ENCODE measurements around the gene TEX22.

The TEX22 gene

DNA sequence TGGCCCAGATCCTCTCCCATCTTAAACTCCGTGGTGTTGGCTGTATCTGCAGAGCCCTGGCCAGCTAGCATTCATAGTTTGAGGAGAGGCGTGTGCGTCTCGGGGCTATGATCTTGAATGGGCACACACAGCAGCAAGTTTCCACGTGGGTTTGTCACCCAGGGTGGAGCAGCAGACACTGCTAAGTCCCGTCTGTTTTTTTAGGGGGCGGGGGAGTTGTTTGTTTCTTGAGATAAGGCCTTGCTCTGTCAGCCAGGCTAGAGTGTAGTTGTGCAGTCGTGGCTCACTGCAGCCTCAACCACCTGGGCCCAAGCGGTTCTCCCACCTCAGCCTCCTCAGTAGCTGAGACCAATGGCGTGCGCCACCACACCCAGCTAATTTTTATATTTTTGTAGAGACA is 20.1 kb upstream of the TEX22 start:
- no peaks in the 10 kb centered on the region for H3K79me2 ChIP-seq (ENCODE audit: low read length)
- H3K9me2 ChIP-seq (replicated peaks; ENCODE audit: insufficient read depth, low read length), result no peaks in the 10 kb centered on the region
- H3K4me3 ChIP-seq (ENCODE audit: low read length), result no peak overlapping the region
- no peaks in the 10 kb centered on the region for H3K36me3 ChIP-seq (replicated peaks; ENCODE audit: insufficient read depth, low read length)
- no peak overlapping the region for H3K9ac ChIP-seq (ENCODE audit: low read length)
- no peak for DNase-seq
- H3K27me3 ChIP-seq (replicated peaks; ENCODE audit: insufficient read depth, low read length), result no peaks in the 10 kb centered on the region
- H2AFZ ChIP-seq (ENCODE audit: low read length), result no peak overlapping the region
- no peaks in the 10 kb centered on the region for H3K9me3 ChIP-seq (replicated peaks; ENCODE audit: insufficient read depth, low read length)
- no peaks in the 10 kb centered on the region for H4K20me1 ChIP-seq (ENCODE audit: insufficient read depth, low read length)
- H3K4me2 ChIP-seq (ENCODE audit: low read depth, low read length), result no peak overlapping the region
- H3F3A ChIP-seq (ENCODE audit: insufficient read depth, low read length), result no peaks in the 10 kb centered on the region
- H3K27ac ChIP-seq (ENCODE audit: low read length), result no peak overlapping the region
- H3K4me1 ChIP-seq (ENCODE audit: low read length), result no peaks in the 10 kb centered on the region
- TF ChIP-seq, protein P1, sequence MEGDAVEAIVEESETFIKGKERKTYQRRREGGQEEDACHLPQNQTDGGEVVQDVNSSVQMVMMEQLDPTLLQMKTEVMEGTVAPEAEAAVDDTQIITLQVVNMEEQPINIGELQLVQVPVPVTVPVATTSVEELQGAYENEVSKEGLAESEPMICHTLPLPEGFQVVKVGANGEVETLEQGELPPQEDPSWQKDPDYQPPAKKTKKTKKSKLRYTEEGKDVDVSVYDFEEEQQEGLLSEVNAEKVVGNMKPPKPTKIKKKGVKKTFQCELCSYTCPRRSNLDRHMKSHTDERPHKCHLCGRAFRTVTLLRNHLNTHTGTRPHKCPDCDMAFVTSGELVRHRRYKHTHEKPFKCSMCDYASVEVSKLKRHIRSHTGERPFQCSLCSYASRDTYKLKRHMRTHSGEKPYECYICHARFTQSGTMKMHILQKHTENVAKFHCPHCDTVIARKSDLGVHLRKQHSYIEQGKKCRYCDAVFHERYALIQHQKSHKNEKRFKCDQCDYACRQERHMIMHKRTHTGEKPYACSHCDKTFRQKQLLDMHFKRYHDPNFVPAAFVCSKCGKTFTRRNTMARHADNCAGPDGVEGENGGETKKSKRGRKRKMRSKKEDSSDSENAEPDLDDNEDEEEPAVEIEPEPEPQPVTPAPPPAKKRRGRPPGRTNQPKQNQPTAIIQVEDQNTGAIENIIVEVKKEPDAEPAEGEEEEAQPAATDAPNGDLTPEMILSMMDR (IDR thresholded peaks at IDR 0.05; ENCODE audit: low read length), result no peak
- TF ChIP-seq EZH2phosphoT487 (IDR thresholded peaks at IDR 0.05; ENCODE audit: low read length) (no peak), EZH2 (optimal IDR thresholded peaks at IDR 0.05; ENCODE audit: low read depth, low read length) (no peak)

DNA sequence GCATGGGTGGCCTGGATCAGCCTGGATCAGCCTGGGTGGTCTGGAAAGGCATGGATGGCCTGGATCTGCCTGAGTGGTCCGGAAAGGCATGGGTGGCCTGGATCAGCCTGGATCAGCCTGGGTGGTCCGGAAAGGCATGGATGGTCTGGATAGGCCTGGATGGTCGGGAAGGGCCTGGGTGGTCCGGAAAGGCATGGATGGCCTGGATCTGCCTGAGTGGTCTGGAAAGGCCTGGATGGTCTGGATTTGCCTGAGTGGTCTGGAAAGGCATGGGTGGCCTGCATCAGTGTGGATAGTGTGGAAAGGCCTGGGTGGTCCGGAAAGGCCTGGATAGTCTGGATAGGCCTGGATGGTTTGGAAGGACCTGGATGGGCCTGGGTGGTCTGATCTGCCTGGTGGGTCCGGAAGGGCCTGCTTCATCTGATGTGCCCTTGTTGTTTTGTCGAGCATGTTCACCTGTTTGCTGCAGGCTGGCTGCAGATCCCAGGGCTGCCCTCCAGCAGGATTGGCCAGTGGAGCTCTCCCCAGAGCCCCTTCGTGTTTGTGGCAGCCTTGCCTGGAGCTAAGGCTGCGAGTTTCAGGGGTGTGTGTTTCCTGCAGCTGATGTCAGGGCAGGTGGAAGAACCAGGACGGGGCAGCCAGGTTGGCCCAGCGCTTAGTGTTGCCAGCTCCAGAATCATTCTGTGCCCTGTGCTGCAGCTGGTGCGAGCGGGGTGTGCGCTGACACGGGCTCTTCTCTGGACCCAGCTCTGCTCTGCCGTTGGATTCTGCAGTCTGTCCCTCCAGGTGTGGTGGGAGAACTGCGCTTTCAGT is 19.3 kb upstream of the TEX22 start:
- Histone ChIP-seq H3K4me2 (ENCODE audit: low read depth, low read length) (no peak overlapping the region), H3K9ac (ENCODE audit: low read length) (no peak overlapping the region), H4K20me1 (ENCODE audit: insufficient read depth, low read length) (no peaks in the 10 kb centered on the region), H3K4me3 (ENCODE audit: low read length) (no peak overlapping the region), H3K36me3 (replicated peaks; ENCODE audit: insufficient read depth, low read length) (no peaks in the 10 kb centered on the region), H3K79me2 (ENCODE audit: low read length) (no peaks in the 10 kb centered on the region), H3K9me2 (replicated peaks; ENCODE audit: insufficient read depth, low read length) (no peaks in the 10 kb centered on the region), H3K27ac (ENCODE audit: low read length) (no peak overlapping the region), H3K27me3 (replicated peaks; ENCODE audit: insufficient read depth, low read length) (no peaks in the 10 kb centered on the region), H3F3A (ENCODE audit: insufficient read depth, low read length) (no peaks in the 10 kb centered on the region), H3K9me3 (replicated peaks; ENCODE audit: insufficient read depth, low read length) (no peaks in the 10 kb centered on the region), H3K4me1 (ENCODE audit: low read length) (no peaks in the 10 kb centered on the region), H2AFZ (ENCODE audit: low read length) (no peak overlapping the region)
- no peak for DNase-seq
- TF ChIP-seq EZH2 (optimal IDR thresholded peaks at IDR 0.05; ENCODE audit: low read depth, low read length), result no peak
- TF ChIP-seq, protein P1 (IDR thresholded peaks at IDR 0.05; ENCODE audit: low read length), result no peak
- TF ChIP-seq EZH2phosphoT487 (IDR thresholded peaks at IDR 0.05; ENCODE audit: low read length), result no peak

DNA sequence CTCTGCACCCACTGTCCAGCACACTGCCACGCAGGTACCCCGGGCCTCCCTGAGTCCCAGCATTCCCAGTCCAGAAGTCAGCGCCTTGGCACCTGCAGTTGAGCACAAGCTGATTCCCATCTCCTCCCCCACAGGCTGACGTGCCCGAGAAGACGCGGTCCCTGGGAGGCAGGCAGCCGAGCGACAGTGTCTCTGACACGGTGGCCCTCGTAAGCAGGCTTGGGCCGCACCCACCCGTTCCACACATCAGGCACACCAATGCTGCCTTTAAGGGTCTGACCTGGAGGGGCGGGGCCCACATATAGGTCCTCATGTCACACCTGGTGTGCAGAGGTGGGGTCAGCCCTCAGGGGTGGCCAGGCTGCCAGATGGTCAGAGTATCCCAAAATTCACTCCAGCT is 18.4 kb upstream of the TEX22 start:
- no peak overlapping the region for H3K4me3 ChIP-seq (ENCODE audit: low read length)
- no peaks in the 10 kb centered on the region for H3K9me2 ChIP-seq (replicated peaks; ENCODE audit: insufficient read depth, low read length)
- no peaks in the 10 kb centered on the region for H3K79me2 ChIP-seq (ENCODE audit: low read length)
- no peaks in the 10 kb centered on the region for H4K20me1 ChIP-seq (ENCODE audit: insufficient read depth, low read length)
- no peak overlapping the region for H3K4me2 ChIP-seq (ENCODE audit: low read depth, low read length)
- H3K9ac ChIP-seq (ENCODE audit: low read length), result no peak overlapping the region
- TF ChIP-seq, protein P1 (IDR thresholded peaks at IDR 0.05; ENCODE audit: low read length), result no peak
- TF ChIP-seq EZH2 (optimal IDR thresholded peaks at IDR 0.05; ENCODE audit: low read depth, low read length) (no peak), EZH2phosphoT487 (IDR thresholded peaks at IDR 0.05; ENCODE audit: low read length) (no peak)
- no peak for DNase-seq
- H3K27me3 ChIP-seq (replicated peaks; ENCODE audit: insufficient read depth, low read length), result no peaks in the 10 kb centered on the region
- no peaks in the 10 kb centered on the region for H3K4me1 ChIP-seq (ENCODE audit: low read length)
- no peak overlapping the region for H2AFZ ChIP-seq (ENCODE audit: low read length)
- H3F3A ChIP-seq (ENCODE audit: insufficient read depth, low read length), result no peaks in the 10 kb centered on the region
- H3K27ac ChIP-seq (ENCODE audit: low read length), result no peak overlapping the region
- H3K9me3 ChIP-seq (replicated peaks; ENCODE audit: insufficient read depth, low read length), result no peaks in the 10 kb centered on the region
- no peaks in the 10 kb centered on the region for H3K36me3 ChIP-seq (replicated peaks; ENCODE audit: insufficient read depth, low read length)

Measured in MM.1S (cell line).